Stimulated activated CD4-positive, alpha-beta T cell treated with anti-CD3 and anti-CD28 coated beads, Interleukin-4, amount 100 ng/mL, for 48 hours (primary cell): Measurements from ENCODE around the gene C6orf52.
"Not testable (repeated sequence)": the region's sequence is repeated elsewhere in the genome, so short reads cannot be mapped to it uniquely, and the experiment has no call there.

Experiments
- DNase-seq, 2 donors: peaks; one replicate each; pipeline ENCODE4 v3.0.0-alpha.2; 2020; ENCODE audit warnings: low read depth in 2 of 2

C6orf52 gene

DNA sequence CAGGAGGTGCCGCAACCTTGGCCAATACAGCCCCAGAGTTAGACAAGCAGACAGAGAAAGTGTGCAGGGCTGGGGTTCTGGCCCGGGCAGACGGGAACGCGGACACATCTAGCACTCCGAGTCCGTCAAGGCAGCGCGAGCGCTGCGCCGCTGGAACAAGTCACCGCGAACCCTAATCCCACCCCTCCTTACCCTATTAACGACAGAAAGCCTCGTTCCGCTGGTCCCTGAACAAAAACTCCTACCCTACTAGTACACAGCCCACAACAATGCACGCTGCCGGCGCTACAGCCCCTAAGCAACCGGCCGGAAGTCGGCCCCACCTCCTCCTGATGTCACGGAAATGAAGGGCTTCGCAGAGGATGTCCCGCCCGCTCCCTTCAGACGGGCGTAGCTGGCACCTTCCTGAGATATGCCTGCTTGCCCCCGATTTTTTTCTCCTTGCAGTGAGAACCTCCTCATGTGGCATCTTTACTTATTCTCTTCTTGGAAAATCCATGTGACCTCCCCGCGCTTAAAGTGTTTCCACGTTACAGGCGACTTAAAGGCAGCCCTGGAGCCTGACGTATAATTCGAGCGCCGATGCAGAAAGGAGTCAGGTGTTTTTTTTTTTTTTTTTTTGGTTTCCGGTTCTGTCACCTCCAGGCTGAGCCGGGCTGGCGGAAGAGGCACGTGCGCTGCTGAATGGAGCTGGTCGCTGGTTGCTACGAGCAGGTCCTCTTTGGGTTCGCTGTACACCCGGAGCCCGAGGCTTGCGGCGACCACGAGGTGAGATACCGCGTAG lies at the start of gene C6orf52, which contains the start of gene PAK1IP1:
C6orf52 (minus strand) TSS at position 315 of the 784 bp plus-strand sequence. CDS start 7,066 bp downstream, outside the sequence.
PAK1IP1 (plus strand) TSS at position 671 of the 784 bp plus-strand sequence; CDS start at position 685, 14 bp downstream.
- peak; percentile 85 to 87 for DNase-seq

DNA sequence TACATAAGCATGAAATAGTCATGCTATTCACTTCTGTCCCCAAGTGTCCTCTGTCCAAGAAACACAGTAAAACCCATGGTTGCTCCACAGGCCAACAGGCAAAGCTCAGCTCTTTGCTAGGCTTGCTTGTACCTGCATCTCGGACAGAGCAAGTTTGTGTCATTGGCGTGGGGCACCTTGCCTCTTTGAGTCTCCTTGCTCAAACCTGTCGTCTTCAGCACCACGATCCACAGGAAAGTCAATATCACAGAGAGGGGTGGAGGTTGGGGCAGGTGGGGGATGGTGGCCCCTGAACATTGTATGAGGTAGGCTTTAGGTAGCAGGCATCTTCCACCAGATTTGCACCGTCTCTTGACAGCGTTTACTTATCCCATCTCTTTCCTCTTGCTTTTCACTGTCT lies 49.1 kb upstream of the C6orf52 start:
- no peak for DNase-seq

DNA sequence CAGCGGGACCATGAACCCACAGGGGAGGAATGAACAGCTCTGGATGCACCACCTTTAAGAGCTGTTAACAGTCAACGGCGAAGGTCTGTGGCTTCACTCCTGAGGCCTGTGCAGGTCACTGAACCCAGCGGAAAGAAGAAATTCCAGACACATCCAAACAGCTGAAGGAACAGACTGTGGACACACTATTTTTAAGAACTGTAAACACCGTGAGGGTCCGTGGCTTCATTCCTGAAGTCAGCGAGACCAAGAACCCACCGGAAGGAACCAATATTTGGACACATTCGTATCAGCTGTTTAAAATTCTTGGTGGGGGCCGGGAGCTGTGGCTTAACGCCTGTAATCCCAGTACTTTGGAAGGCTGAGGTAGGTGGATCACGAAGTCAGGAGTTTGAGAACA lies 47.8 kb upstream of the C6orf52 start:
- no peak for DNase-seq

DNA sequence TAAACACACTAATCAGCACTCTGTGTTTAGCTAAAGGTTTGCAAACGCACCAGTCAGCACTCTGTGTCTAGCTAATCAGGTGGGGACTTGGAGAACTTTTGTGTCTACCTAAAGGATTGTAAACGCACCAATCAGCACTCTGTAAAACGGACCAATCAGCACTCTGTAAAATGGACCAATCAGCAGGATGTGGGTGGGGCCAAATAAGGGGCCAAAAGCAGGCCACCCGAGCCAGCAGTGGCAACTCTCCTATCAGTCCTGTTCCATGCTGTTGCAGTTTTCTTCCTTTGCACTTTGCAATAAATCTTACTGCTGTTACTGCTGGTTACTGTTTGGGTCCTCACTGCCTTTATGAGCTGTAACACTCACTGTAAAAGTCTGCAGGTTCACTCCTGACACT lies 47.2 kb upstream of the C6orf52 start:
- not testable (repeated sequence) for DNase-seq

DNA sequence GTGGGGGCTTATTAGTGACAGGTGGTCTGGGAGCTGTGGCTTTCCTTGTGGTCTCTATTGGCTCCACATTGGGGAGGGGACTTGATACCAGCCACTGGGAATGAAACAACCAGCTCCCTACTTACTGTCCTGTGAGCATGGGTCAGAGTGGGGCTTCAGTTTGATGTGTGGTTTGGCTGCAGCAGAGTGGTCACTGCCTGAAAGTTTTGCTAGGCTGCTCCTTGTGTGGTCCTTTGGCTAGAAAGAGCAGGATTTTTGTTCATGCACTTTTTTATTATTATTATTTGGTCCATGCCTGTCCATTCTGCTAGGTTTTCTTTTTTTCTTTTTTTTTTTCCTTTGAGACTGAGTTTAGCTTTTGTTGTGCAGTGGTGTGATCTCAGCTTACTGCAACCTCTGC lies 45.6 kb upstream of the C6orf52 start:
- no peak for DNase-seq

DNA sequence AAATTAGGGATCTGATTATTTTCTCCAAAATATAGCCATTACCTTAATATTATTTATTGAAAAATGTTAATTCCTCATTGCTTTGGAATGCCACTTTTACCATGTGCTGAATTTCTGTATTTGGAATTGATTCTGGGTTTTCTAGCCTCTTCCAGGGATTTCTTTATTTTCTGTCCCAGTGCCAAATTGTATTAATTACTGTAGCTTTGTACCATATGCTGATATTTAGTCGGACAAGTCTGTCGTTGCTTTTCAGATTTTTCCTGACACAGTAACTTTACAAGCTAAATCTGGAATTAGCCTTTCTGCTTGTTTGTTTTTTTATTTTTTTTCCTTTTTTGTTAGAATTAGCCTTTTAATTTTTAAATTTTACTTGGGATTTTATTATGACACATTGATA lies 42.3 kb upstream of the C6orf52 start:
- no peak for DNase-seq

DNA sequence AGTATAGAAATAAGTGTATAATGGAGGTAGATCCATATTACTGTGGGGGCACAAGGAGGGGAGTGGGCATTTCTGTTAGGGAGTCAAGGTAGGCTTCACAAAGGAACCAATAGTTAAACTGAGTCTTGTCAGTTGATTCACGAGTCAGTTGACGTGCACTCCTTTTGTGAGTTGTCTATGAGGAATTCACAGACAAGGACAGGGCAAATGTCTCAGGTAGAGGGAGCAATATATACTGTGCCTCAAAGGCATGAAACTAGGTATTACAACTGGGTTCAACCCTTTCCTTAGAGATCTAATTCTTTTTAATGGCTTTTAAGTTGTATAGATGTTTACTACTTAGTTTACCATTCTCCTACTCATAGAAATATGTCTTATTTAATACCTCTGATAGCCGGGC lies 39.4 kb upstream of the C6orf52 start:
- DNase-seq: no peak

DNA sequence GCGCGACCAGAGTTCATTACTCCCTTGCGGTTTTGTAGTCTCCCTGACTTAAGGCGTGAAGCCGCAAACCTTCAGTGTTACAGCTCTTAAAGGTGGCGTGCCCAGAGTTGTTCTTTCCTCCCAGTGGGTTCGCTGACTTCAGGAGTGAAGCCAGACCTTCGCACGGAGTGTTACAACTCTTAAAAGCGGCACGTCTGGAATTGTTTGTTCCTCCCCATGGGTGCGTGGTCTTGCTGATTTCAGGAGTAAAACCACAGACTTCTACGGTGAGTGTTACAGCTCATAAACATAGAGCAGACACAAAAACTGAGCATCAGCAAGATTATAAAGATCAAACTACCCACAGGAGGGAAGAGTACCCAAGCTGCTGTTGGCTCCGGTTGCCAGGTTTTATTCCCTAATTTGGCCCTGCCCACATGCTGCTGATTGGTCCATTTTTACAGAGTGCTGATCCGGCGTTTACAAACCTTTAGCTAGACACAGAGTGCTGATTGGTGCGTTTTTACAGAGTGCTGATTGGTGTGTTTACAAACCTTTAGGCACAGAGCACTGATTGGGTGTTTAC lies 38.8 kb upstream of the C6orf52 start:
- DNase-seq: no peak

DNA sequence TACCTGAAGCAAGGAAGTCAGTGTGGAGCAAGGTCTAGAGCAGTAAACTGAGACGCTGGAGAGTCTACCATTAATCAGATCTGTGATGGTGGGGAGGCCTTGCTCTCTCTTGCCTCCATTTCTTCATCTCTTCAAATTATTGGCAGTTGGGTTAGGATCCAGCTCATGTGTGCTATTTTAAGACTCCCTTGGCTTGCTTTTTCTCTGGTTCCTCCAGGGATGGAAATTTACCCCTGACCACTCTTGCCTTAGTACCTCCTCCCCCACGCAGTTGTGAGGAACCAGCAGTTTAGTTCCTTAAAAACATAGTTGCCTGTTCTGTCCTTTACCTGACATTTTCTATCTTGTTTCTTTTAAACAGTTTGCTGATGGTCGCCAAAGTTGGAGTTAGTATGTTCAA lies 35.8 kb upstream of the C6orf52 start:
- DNase-seq: no peak

DNA sequence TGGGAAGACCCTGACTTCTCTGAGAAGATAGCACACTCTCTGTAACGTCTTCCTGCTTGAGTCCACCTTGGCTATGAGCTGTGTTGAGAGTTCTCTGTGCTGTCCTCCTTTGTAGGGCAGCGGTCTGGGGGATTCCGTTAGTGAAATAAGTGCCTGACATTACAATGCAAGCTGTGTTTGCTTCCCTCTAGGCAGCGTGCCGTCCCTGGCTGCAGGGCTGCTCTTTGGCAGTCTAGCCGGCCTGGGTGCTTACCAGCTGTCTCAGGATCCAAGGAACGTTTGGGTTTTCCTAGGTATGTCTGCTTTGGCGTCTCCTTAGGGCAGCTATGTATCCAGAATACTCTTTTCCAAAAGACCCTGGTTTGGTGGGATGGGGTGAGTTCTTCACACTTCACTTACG lies 31.3 kb upstream of the C6orf52 start:
- DNase-seq: no peak

DNA sequence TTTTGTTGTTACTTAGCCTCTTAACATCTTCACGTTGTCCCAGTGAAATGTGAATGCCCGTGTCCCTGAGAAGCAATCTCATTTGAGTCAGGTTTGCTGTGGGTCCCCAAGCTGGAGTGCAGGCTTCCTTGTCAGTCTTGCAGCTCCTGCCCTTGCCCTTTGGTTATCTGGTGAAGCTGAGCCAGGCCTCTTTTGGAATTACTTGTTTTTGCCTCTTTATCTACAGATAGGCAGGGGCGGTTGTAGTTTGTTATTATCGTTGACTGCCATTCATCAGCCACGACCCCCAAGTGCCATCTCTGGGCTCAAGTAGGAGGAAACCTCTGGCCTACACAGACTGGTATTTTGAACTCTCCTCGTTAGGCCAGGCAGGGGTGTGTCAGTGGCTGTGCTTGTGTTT lies 30.6 kb upstream of the C6orf52 start:
- DNase-seq: no peak

DNA sequence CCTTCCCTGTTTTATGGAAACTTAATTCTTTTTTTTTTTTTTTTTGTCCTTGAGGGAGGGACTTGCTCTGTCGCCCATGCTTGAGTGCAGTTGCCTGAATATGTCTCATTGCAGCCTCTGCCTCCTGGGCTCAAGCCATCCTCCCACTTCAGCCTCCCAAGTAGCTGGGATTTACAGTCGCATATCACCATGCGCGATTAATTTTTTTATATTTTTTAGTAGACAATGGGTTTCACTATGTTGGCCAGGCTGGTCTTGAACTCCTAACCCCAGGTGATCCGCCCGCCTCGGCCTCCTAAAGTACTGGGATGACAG lies 29.1 kb upstream of the C6orf52 start:
- DNase-seq: no peak

DNA sequence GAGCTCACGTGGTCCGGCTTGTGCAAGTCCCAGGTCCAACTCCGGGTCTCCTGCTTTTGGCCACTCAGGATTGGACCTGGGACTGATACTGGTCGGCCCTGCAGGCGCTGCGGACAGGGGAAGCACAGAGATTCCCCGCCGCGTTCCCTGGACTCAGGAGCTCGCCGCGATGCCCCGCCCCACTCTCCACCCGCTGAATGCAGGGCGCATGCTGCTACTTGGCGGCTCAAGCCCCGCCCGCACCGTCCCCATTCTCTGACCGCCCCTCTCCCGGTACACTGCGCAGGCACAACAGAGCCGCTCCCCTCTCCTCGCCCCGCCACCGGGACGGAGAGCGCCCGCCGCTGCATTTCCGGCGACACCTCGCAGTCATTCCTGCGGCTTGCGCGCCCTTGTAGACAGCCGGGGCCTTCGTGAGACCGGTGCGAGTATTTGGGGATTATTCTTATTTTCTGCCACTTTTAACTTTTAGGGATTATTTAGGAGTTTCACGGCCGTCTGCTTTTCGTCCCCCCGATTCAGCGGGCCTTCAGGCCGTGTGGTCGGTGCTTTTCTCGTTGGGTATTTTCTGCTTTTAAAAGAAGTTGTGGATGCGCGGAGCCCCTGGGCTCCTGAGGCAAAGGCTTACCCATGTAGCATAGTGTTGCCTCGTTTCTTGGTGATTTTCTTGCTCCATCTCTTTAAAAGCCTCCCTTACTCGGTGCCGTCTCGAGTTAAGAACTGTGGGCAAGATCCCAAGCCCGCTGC lies 28.6 kb upstream of the C6orf52 start, which contains the start of gene TMEM14C:
TMEM14C (plus strand) TSS at position 251 of the 747 bp plus-strand sequence. CDS start 1,544 bp downstream, outside the sequence.
- DNase-seq: peak; percentile 78 to 93

DNA sequence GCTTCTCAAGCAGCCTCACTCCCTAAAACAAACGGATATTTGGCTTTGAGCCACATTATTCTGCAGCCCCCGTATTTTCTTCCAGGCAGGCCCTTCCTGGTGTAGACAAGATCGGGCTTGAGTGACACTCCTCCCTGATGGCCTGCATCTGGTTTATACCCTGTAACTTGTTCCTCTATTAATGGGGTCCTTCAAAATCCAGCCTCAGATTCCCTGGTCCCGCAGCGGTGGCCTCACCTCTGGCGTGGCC lies 28.1 kb upstream of the C6orf52 start:
- no peak for DNase-seq

DNA sequence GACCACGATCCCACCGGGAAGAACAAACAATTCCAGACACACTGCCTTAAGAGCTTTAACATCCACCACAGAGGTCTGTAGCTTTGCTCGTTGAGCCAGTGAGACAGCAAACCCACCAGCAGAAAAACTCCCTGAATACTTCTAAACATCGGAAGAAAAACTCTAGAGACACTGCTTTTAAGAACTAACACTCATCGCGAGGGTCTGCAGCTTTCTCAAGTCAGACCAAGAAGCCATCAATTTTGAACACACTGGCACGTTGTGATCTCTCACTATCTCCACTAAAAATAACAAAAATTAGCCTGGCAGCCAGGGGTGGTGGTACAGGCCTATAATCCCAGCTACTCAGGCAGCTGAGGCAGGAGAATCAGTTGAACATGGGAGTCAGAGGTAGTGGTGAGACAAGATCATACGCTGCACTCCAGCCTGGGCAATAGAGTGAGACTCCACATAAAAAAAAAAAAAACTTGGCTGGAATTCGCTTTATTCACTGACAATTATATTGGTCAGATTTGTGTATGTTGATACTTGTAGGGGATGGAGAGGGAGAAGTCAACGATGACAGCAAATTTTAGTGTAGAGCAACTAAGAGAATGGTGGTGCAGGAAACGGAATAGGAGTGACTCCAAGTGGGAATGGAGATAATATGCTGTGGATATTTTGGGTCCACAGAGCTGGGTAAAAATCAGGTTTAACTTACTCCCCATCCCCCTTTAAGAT lies 27.6 kb upstream of the C6orf52 start:
- no peak for DNase-seq

DNA sequence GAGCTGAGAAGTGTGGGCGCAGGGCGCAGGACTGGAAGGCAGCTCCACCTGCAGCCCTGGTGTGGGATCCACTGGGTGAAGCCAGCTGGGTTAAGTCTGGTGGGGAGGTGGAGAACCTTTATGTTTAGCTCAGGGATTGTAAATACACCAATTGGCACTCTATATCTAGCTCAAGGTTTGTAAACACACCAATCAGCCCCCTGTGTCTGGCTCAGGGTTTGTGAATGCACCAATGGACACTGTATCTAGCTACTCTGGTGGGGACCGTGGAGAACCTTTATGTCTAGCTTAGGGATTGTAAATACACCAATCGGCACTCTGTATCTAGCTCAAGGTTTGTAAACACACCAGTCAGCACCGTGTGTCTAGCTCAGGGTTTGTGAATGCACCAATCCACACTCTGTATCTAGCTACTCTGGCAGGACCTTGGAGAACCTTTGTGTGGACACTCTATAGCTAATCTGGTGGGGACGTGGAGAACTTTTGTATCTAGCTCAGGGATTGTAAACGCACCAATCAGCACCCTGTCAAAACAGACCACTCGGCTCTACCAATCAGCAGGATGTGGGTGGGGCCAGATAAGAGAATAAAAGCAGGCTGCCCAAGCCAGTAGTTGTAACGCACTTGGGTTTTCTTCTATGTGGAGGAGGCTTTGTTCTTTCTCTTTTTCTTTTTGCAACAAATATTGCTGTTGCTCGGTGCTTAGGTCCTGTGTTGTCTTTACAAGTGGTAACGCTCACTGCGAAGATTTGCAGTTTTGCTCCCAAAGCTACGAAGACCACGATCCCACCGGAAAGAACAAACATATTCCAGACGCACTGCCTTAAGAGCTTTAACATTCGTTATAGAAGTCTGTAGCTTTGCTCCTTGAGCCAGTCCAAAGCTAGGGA lies 26.8 kb upstream of the C6orf52 start:
- DNase-seq: not testable (repeated sequence)

DNA sequence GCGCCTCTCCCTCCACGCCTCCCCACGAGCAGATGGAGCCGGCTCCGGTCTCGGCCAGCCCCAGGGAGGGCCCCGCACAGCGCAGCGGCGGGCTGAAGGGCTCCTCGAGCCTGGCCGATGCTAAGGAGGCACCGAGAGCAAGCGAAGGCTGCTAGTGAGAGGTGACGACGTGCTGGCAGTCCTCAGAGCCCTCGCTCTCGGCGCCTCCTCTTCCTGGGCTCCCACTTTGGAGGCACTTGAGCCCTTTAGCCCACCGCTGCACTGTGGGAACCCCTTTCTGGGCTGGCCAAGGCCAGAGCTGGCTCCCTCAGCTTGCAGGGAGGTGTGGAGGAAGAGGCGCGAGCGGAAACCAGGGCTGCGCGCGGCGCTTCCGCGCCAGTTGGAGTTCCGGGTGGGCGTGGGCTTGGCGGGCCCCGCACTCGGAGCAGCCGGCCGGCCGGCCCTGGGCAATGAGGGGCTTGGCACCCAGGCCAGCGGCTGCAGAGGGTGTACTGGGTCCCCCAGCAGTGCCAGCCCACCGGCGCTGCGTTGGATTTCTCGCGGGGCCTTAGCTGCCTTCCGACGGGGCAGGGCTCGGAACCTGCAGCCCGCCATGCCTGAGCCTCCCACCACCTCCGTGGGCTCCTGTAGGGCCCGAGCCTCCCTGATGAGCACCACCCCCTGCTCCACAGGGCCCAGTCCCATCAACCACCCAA lies 26.0 kb upstream of the C6orf52 start:
- peak in 1 of 2 donors; percentile 47 for DNase-seq

DNA sequence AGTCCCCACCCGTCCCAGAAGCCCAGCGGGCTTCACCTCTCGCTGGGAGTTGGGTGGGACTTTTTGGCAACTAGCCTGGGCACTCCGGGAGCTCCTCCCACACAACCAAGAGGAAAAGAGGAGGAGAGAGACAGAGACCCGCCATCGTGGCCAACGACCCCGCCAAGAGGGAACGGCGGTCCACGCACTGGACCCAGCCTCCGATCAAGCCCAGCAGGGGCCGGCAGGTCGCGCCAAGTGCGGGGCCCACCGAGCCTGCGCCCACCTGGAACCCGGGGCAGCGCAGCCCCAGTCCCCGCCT lies 25.5 kb upstream of the C6orf52 start:
- DNase-seq: no peak

DNA sequence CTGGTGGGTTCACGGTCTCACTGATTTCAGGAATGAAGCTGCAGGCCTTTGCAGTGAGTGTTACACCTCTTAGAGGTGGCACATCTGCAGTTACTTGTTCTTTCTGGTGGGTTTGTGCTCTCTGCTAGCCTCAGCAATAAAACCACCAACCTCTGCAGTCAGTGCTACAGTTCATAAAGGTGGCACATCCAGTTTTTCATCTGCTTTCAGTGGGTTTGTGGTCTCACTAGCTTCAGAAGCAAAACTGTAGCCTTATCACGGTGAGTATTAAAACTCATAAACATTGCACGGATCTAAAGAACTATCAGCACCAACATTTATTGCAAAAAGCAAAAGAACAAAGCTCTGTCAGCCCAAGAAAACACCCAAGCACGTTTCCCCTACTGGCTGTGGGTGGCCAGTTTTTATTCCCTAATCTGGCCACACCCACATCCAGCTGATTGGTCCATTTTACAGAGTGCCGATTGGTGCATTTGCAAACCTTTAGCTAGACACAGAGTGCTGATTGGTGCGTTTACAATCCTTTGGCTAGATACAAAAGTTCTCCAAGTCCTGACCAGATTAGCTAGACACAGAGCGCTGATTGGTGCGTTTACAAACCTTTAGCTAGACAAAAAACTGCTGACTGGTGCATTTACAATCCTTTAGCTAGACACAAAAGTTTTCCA lies 25.0 kb upstream of the C6orf52 start:
- no peak for DNase-seq

DNA sequence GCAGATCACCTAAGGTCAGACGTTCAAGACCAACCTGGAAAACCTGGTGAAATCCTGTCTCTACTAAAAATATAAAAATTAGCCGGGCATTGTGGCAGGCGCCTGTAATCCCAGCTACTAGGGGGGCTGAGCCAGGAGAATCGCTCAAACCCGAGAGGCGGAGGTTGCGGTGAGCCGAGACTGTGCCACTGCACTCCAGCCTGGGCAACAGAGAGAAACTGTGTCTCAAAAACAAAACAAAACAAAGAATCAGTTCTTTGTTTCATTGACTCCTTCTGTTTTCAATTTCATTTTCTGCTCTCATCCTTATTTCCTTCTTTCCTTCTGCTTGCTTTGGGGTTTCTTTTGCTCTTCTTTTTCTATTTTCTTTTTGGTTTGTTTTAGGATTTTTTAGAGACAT lies 19.5 kb upstream of the C6orf52 start:
- DNase-seq: no peak
